Breast epithelium (tissue), 4 donors: ENCODE results near the gene RASSF10. TPM values are rescaled to one million over a fixed set of nuclear protein-coding genes. Genes with fewer than 3 reads are reported as not detected.

ENCODE experiments used
- DNase-seq, 2 donors: peaks; one replicate each; pipeline ENCODE4 v3.0.0-alpha.2; 2019; ENCODE audit warnings: low spot score in 2 of 2
- H3K27ac ChIP-seq, 2 donors: fragments of 200-600 bp; sonication (generic) in 1 of 2; one replicate each; pipeline ENCODE4 v1.5.1; 2016 to 2019; ENCODE audit warnings: mild to moderate bottlenecking in 1 of 2
- H3K27me3 ChIP-seq, 2 donors: fragments of 200-600 bp; sonication (generic) in 1 of 2; one replicate each; pipeline versions ENCODE4 v1.5.1 to v1.6.0; 2017 to 2019; ENCODE audit warnings: control low read depth in 1 of 2, mild to moderate bottlenecking in 1 of 2
- H3K36me3 ChIP-seq: fragments of 200-600 bp; one replicate; pipeline ENCODE4 v1.5.1; 2019
- H3K4me1 ChIP-seq, 2 donors: fragments of 200-600 bp; sonication (generic); one replicate each; pipeline ENCODE4 v1.5.1; 2016 to 2019; ENCODE audit warnings: control low read depth in 1 of 2
- H3K4me3 ChIP-seq, 3 donors: fragments of 200-600 bp; sonication (generic); 1 replicate in 2 of 3; 2 replicates in 1 of 3; pipeline ENCODE4 v1.5.1; 2016 to 2019; ENCODE audit warnings: mild to moderate bottlenecking in 3 of 3, moderate library complexity in 2 of 3
- H3K9me3 ChIP-seq, 2 donors: fragments of 200-600 bp; sonication (generic) in 1 of 2; one replicate each; pipeline ENCODE4 v1.5.1; 2016 to 2019; ENCODE audit warnings: control low read depth in 1 of 2
- CTCF ChIP-seq, 3 donors: fragments of 450-650 bp; IDR thresholded peaks; one replicate each; pipeline ENCODE4 v1.5.1; 2016 to 2017; ENCODE audit warnings: antibody characterized with exemption in 3 of 3, mild to moderate bottlenecking in 3 of 3, moderate library complexity in 3 of 3
- POLR2A ChIP-seq: fragments of 450-650 bp; IDR thresholded peaks from one replicate; pipeline ENCODE4 v1.6.1; 2016; ENCODE audit warnings: antibody characterized with exemption, mild to moderate bottlenecking, moderate library complexity
- POLR2AphosphoS5 ChIP-seq, 3 donors: sonication (generic); formaldehyde crosslinking; IDR thresholded peaks; one replicate each; pipeline ENCODE4 v1.6.1; 2017; ENCODE audit warnings: antibody characterized with exemption in 3 of 3
- intact Hi-C: fragments of 100-400 bp; cut with DNase I; formaldehyde crosslinking; loops from one replicate; pipeline ENCODE4 v1.15.1; 2023; ENCODE audit warnings: low total_unique reads
- total RNA-seq, 3 donors: library from RNA; depleted of rRNA; stranded (reverse); fragments of >200 nt; gene quantifications; one replicate each; pipeline ENCODE4 v1.1.0, GENCODE V29; 2016

Gene RASSF10
- total RNA-seq, 3 donors from 2014 or later = 0.16 to 9.7 (median 3.9) TPM

- intact Hi-C loops = no loop called here
- no peaks in the 10 kb centered on the region for H3K27me3 ChIP-seq
- H3K9me3 ChIP-seq = no peaks in the 10 kb centered on the region
- H3K27ac ChIP-seq = peak overlapping the region; percentile 33 to 88
- H3K36me3 ChIP-seq = no peaks in the 10 kb centered on the region
- no peaks in the 10 kb centered on the region for H3K4me1 ChIP-seq
- H3K4me3 ChIP-seq = peak overlapping the region in 2 of 3 donors; percentile 65 to 78
- no peak for DNase-seq
- TF ChIP-seq POLR2AphosphoS5 (IDR thresholded peaks at IDR 0.05) (no peak), CTCF (IDR thresholded peaks at IDR 0.05) (no peak), POLR2A (no peak)
Observed at GRCh38 chr11:13007182-13008060, 1.7 kb upstream of the RASSF10 start.

GRCh38 chr11:13008061-13008435 lies 1.1 kb upstream of the RASSF10 start:
- no peak for DNase-seq
- peak overlapping the region in 2 of 3 donors; percentile 65 to 78 for H3K4me3 ChIP-seq

GRCh38 chr11:13009476-13009920 lies 382 bp downstream of the RASSF10 start:
- Histone ChIP-seq H3K4me3 (peak overlapping the region; percentile 29 to 78 (median 65)), H3K9me3 (no peaks in the 10 kb centered on the region), H3K4me1 (no peaks in the 10 kb centered on the region), H3K27ac (peak overlapping the region; percentile 78 to 88), H3K36me3 (no peaks in the 10 kb centered on the region), H3K27me3 (no peaks in the 10 kb centered on the region)
- intact Hi-C loops = no loop called here
- TF ChIP-seq POLR2A = no peak
- no peak for TF ChIP-seq CTCF (IDR thresholded peaks at IDR 0.05)
- no peak for TF ChIP-seq POLR2AphosphoS5 (IDR thresholded peaks at IDR 0.05)
- DNase-seq = no peak

More at GRCh38 chr11:13008061-13008435, 1.1 kb upstream of the RASSF10 start:
- Histone ChIP-seq H3K9me3 (no peaks in the 10 kb centered on the region), H3K36me3 (no peaks in the 10 kb centered on the region), H3K4me1 (no peaks in the 10 kb centered on the region), H3K27ac (peak overlapping the region; percentile 78 to 88), H3K27me3 (no peaks in the 10 kb centered on the region)
- intact Hi-C loops = no loop called here
- no peak for TF ChIP-seq CTCF (IDR thresholded peaks at IDR 0.05)
- no peak for TF ChIP-seq POLR2AphosphoS5 (IDR thresholded peaks at IDR 0.05)
- TF ChIP-seq POLR2A = no peak

- intact Hi-C loops = loop anchor here (10.0 kb wide), 1 partner anchor 815 kb away; no protein-coding TSS in a partner anchor
- Histone ChIP-seq H3K4me3 (peak overlapping the region; percentile 29 to 78 (median 65)), H3K36me3 (no peaks in the 10 kb centered on the region), H3K9me3 (no peaks in the 10 kb centered on the region), H3K27me3 (no peaks in the 10 kb centered on the region), H3K27ac (peak overlapping the region; percentile 78 to 88), H3K4me1 (no peaks in the 10 kb centered on the region)
- DNase-seq = no peak
- TF ChIP-seq POLR2A (no peak), CTCF (IDR thresholded peaks at IDR 0.05) (no peak), POLR2AphosphoS5 (IDR thresholded peaks at IDR 0.05) (peak in 1 of 3 donors; percentile 37)
Observed at GRCh38 chr11:13009921-13010748, 1.0 kb downstream of the RASSF10 start.
